AG20443 (cell line): ENCODE measurements around the gene METTL26.

Experiments
- DNase-seq: peaks from one replicate; pipeline ENCODE4 v3.0.0; 2012; ENCODE audit warnings: low spot score, mixed read lengths

The METTL26 gene

GRCh38 chr16:674968-675883 is 39.1 kb upstream of the METTL26 start, which contains the start of gene RHBDL1:
RHBDL1 (plus strand) TSS chr16:675671; CDS start chr16:675791, 120 bp downstream.
- peak; percentile 60 for DNase-seq

GRCh38 chr16:674214-674881 is 38.2 kb upstream of the METTL26 start:
- no peak for DNase-seq

GRCh38 chr16:673399-673991 is 37.4 kb upstream of the METTL26 start:
- no peak for DNase-seq

- no peak for DNase-seq
Observed at GRCh38 chr16:672851-673250, 36.7 kb upstream of the METTL26 start.

- no peak for DNase-seq
Observed at GRCh38 chr16:672371-672770, 36.3 kb upstream of the METTL26 start.

GRCh38 chr16:671353-672131 is 35.4 kb upstream of the METTL26 start:
- DNase-seq: no peak

GRCh38 chr16:670485-671352 is 34.6 kb upstream of the METTL26 start:
- no peak for DNase-seq

DNA sequence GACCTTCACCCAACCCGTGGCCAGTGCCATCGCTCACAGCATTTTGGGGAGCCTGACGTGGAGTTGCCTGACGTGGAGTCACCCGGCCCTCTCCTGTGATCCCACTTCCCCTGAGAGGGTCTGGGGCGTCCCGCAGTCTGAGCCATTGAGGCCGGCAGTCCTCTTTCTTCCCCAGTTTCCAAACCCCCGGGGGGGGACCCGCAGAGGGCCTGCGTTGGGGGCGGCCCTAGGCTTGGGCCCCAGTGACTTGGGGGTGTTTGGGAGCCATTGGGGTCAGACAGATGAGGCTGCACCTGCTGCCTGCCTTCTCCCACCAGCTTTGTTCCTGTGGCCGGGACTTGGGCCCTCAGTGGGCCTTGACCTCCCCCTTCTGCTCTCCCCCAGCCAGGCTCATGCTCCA is 33.6 kb upstream of the METTL26 start:
- DNase-seq: no peak

GRCh38 chr16:668519-669171 is 32.5 kb upstream of the METTL26 start:
- no peak for DNase-seq

DNA sequence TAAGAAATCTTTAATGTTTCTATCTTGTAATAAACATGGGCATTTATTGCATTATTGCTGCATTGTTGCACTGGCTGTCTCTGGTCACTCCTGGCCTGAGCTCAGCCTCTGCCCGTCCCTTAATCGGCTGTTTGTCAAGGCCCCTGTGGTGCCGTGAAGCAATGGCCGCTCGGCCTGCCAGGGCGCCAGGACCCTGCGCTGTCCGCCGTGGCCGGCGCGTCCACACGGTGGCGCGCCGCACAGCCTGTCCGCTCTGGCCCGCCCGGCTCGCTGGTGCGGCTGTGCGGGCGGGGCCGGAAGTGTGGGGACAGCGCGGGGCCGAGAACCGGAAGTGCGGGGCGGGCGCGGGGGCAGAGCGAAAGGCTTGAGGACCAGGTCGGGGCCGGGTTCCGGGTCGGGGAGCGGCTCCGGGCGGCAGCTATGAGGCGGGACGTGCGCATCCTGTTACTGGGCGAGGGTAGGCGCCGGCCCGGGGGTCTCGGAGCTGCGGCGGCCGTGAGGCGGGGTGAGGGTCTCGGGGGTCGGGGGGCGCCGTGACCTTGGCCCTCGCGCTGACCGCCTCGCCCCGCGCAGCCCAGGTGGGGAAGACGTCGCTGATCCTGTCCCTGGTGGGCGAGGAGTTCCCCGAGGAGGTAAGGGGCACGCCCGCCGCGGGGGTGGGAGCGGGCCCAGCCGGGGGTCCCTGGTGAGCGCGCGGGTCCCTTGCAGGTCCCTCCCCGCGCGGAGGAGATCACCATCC is 31.8 kb upstream of the METTL26 start, which contains the start of gene RHOT2:
RHOT2 (plus strand) TSS at position 353 of the 739 bp plus-strand sequence; CDS start at position 421, 68 bp downstream.
- peak; percentile 94 for DNase-seq

DNA sequence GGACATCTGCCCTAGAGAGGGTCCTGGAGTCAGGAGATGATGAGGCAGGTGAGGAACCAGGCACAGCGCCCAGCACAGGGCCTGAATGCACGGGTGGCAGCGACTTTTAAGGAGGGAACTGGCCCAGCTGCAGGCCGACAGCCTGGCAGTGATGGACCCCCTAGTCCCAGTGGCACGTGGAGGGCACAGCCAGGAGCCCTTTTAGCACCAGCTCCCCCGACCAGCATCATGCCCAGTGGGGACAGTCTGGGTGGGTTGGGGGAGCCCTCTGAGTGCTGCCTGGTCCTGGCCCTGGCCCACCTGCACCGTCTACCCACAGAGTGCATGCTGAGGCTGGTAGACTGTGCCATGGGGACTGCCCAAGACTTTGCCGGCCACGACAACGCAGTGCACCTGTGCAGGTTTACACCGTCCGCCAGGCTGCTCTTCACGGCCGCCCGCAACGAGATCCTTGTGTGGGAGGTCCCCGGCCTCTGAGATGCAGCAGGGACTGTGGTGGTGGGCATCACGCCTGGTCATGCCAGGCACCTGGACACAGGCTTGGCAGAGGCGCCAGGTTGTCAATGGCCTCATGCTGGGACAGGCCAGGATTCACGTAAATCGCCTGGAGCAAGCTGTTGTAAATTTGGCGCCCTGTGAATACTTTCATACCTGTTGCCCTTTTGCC is 31.1 kb upstream of the METTL26 start:
- no peak for DNase-seq

DNA sequence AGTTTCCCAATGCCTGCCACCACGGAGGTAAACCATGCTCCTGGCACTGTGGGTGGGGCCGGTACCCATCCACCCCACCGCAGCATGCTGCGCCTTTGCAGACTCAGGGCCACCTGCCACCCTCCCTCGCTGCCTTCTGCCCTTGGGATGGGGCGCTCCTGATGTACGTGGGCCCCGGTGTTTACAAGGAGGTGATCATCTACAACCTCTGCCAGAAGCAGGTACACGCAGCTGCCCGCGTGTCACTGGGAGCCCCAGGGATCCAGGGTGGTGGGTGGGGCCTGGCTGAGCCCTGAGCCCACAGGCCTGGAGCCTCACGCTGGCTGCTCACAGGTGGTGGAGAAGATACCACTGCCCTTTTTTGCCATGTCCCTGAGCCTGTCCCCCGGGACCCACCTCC is 30.5 kb upstream of the METTL26 start:
- no peak for DNase-seq

- DNase-seq: no peak
Observed at GRCh38 chr16:662597-662996, 26.5 kb upstream of the METTL26 start.

DNA sequence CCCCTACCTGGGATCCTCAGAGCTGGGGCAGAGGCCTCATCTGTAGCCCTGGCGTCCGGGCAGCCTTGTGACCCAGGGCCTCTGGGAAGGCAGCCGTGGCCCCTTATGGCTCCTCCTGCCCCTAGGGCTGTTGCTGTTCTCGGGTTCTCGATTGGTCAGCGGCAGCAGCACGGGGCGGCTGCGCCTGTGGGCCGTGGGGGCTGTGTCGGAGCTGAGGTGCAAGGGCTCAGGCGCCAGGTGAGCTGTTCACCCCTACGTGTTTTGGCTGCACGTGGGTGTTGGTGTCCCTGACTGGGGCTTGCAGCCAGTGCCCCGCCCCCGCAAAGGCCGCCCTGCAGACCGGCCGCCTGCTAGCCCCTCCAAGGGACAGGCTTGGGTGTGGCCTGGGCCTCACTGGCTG is 26.0 kb upstream of the METTL26 start:
- no peak for DNase-seq

DNA sequence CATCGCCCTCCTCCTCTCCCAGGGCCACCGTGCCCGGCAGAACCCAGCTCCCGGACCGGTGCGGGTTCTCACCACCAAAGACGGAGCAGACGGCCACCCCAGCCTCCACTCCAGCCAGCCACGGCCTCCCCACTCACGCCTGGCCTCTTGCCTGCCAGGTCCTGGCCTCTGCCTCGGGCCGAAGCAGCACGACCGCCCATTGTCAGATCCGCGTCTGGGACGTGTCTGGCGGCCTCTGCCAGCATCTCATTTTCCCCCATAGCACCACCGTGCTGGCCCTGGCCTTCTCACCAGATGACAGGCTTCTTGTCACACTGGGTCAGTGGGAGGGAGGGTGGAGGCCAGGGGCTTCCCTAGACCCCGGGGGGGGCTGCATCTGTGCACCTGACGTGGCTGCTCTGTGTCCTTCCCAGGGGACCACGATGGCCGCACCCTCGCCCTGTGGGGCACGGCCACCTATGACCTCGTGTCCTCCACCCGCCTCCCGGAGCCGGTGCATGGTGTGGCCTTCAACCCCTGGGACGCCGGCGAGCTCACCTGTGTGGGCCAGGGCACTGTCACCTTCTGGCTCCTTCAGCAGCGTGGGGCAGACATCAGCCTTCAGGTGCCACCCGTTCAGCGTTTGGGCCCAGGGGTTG is 25.2 kb upstream of the METTL26 start:
- DNase-seq: no peak

- DNase-seq: peak; percentile 98
Observed at GRCh38 chr16:660459-661183, 24.5 kb upstream of the METTL26 start.

DNA sequence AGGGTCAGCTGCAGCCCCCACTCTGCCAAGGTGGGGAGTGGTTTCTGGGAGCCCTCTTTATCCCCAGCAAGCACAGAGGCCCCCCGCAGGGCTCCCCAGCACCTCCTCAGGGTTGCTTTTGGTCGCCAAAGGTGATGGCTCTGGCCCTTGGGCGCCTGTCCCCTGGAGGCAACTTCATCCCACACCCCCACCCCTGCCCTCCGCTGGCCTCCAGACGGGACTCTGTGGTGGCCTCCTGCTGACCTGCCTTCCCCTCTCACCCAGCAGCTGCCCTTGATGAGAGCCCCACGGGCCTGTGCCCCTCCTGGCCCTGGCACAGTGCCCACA is 24.0 kb upstream of the METTL26 start:
- no peak for DNase-seq

- no peak for DNase-seq
Observed at GRCh38 chr16:659618-660017, 23.5 kb upstream of the METTL26 start.
